Nephron progenitor cell (in vitro differentiated cells): ENCODE data around the gene PLEKHM3.

Experiments used
- DNase-seq: peaks from one replicate; pipeline ENCODE4 v3.0.0; 2021
- H3K27ac Mint-ChIP-seq: 2 replicates; pipeline ENCODE4 v1.8.0; 2021; ENCODE audit warnings: mild to moderate bottlenecking, moderate library complexity, mixed read lengths
- H3K27me3 Mint-ChIP-seq: 2 replicates; pipeline ENCODE4 v1.8.0; 2021; ENCODE audit warnings: mild to moderate bottlenecking, low read depth, mixed read lengths; ENCODE audit not compliant: poor library complexity
- H3K36me3 Mint-ChIP-seq: 2 replicates; pipeline ENCODE4 v1.8.0; 2021; ENCODE audit warnings: low read depth, mixed read lengths
- H3K4me1 Mint-ChIP-seq: 2 replicates; pipeline ENCODE4 v1.8.0; 2021; ENCODE audit warnings: mixed read lengths
- H3K4me3 Mint-ChIP-seq: 2 replicates; pipeline ENCODE4 v1.8.0; 2021; ENCODE audit warnings: mild to moderate bottlenecking, moderate library complexity, mixed read lengths
- H3K9me3 Mint-ChIP-seq: 2 replicates; pipeline ENCODE4 v1.8.0; 2021; ENCODE audit warnings: mild to moderate bottlenecking, moderate library complexity, mixed read lengths
- CTCF ChIP-seq: fragments of 200-600 bp; sonication (generic); IDR thresholded peaks from 2 replicates; pipeline ENCODE4 v1.5.0; 2021; ENCODE audit warnings: antibody characterized with exemption

Gene PLEKHM3

GRCh38 chr2:207937823-207938222 lies 87.5 kb downstream of the PLEKHM3 start:
- no peaks in the 10 kb centered on the region for H3K4me1 Mint-ChIP-seq
- no peak overlapping the region for H3K27ac Mint-ChIP-seq
- peaks cover 27% of the 10 kb centered on the region for H3K27me3 Mint-ChIP-seq

GRCh38 chr2:207937253-207937652 lies 88.1 kb downstream of the PLEKHM3 start:
- no peak for DNase-seq
- Mint-ChIP-seq H3K4me1 (no peaks in the 10 kb centered on the region), H3K9me3 (no peaks in the 10 kb centered on the region), H3K4me3 (no peak overlapping the region), H3K27me3 (peaks cover 29% of the 10 kb centered on the region), H3K36me3 (no peaks in the 10 kb centered on the region), H3K27ac (no peak overlapping the region)
- TF ChIP-seq CTCF = no peak

More at GRCh38 chr2:207937823-207938222, 87.5 kb downstream of the PLEKHM3 start:
- TF ChIP-seq CTCF = no peak
- no peak for DNase-seq
- Mint-ChIP-seq H3K4me3 (no peak overlapping the region), H3K36me3 (peaks cover 2% of the 10 kb centered on the region), H3K9me3 (no peaks in the 10 kb centered on the region)

- Mint-ChIP-seq H3K4me3 (no peak overlapping the region), H3K4me1 (peaks cover under 1% of the 10 kb centered on the region)
- TF ChIP-seq CTCF = no peak
These were observed 88.9 kb downstream of the PLEKHM3 start for GRCh38 chr2:207936380-207936779.

GRCh38 chr2:207935991-207936370 lies 89.3 kb downstream of the PLEKHM3 start:
- DNase-seq = no peak
- no peak overlapping the region for H3K4me3 Mint-ChIP-seq
- no peaks in the 10 kb centered on the region for H3K36me3 Mint-ChIP-seq
- H3K27ac Mint-ChIP-seq = no peak overlapping the region
- no peak for TF ChIP-seq CTCF
- peaks cover 4% of the 10 kb centered on the region for H3K4me1 Mint-ChIP-seq
- H3K27me3 Mint-ChIP-seq = peaks cover 27% of the 10 kb centered on the region
- H3K9me3 Mint-ChIP-seq = no peaks in the 10 kb centered on the region

More at GRCh38 chr2:207936380-207936779, 88.9 kb downstream of the PLEKHM3 start:
- DNase-seq = no peak
- peaks cover 27% of the 10 kb centered on the region for H3K27me3 Mint-ChIP-seq
- H3K36me3 Mint-ChIP-seq = no peaks in the 10 kb centered on the region
- H3K9me3 Mint-ChIP-seq = no peaks in the 10 kb centered on the region
- no peak overlapping the region for H3K27ac Mint-ChIP-seq

- Mint-ChIP-seq H3K36me3 (no peaks in the 10 kb centered on the region), H3K9me3 (no peaks in the 10 kb centered on the region), H3K4me1 (peaks cover 11% of the 10 kb centered on the region), H3K27ac (no peak overlapping the region), H3K4me3 (no peak overlapping the region), H3K27me3 (peaks cover 27% of the 10 kb centered on the region)
- DNase-seq = no peak
- TF ChIP-seq CTCF = no peak
These were observed 90.0 kb downstream of the PLEKHM3 start for GRCh38 chr2:207935121-207935990.

GRCh38 chr2:207934720-207935119 lies 90.6 kb downstream of the PLEKHM3 start:
- H3K4me1 Mint-ChIP-seq = peaks cover 15% of the 10 kb centered on the region
- DNase-seq = no peak
- H3K4me3 Mint-ChIP-seq = no peak overlapping the region
- no peak overlapping the region for H3K27ac Mint-ChIP-seq
- H3K9me3 Mint-ChIP-seq = no peaks in the 10 kb centered on the region
- no peak for TF ChIP-seq CTCF
- H3K36me3 Mint-ChIP-seq = no peaks in the 10 kb centered on the region
- peaks cover 25% of the 10 kb centered on the region for H3K27me3 Mint-ChIP-seq
